ENCODE data around the gene MAST3. TPM values are rescaled to one million over a fixed set of nuclear protein-coding genes. Genes with fewer than 3 reads are reported as not detected.
"Not testable (repeated sequence)": the region's sequence is repeated elsewhere in the genome, so short reads cannot be mapped to it uniquely, and the experiment has no call there.

The MAST3 gene
- total RNA-seq, 1 donor from 2014 or later: 20.1 TPM

GRCh38 chr19:18152442-18152816, 54.9 kb downstream of the MAST3 start:
- intact Hi-C loops (cut with DNase I): no loop called here
- peak; percentile 85 for ATAC-seq
- DNase-seq (ENCODE audit: low spot score): peak; percentile 99

DNA sequence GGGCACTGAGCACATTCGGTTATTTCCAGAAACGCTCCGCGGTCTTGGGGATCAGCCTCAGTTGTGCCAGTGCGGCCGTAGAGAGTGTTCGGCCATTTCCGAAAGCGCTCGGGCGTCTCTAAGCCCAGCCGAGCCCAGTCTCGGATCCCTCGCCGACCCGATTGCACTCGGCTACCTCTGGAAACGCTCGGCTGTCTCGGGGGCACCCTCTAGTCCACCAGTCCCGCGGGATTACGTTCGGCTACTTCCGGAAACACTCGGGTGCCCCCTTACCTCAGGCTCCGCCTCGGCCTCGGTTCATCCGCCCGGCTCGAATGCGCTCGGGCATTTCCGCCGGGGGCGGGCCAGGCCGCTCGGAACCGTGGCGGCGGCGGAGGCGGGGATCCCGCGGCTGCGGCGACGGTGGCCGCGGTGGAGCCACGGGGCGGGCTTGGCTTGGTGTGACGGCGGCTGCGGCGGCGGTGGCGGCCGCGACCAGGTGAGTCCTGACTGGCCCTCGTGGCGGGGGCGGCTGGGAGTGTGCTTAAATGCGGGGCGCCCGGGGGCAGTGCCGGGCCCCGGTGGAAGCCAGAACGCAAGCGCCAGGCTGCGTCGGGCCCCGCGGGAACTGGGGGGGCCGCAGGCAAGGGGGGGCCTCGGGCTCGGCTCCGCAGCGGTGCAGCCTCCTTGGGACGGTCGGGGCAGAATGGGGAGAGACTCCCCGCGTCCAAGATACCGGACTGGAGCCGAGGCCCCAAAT, 55.4 kb downstream of the MAST3 start, which contains the start of gene PIK3R2:
Gene PIK3R2 (plus strand): TSS at position 347 of the 739 bp plus-strand sequence. CDS start 2,717 bp downstream, outside the sequence.
- intact Hi-C loops (cut with DNase I): no loop called here
- ATAC-seq: peak; percentile 92
- peak; percentile 100 for DNase-seq (ENCODE audit: low spot score)

DNA sequence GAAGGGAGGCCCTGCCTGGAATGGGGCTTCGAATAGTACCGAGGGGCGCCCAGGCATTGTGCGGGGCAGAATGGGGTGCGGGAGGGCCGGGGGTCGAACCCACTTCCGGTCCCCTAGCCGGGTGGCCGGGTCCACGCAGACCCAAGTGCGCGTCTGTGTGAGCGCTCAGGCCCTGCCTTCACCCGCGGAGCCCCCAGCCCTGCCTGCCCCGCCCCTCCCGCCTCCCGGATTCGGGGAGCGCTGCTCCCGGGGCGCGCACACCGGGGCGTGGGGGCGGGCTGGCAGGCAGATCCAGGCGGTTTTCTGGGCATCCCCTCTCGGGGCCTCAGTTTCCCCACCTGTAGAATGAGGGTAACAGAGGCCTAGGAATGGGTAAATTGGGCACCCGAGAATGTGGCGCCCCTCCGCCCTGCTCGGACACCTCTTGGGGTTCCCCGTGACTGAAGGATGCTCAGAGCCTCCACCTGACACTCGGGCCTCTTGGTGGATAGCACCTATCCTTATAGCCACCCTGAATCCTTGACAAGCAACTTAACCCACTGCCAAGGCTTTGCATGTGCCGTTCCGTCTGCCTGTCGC, 56.1 kb downstream of the MAST3 start:
- ATAC-seq: no peak
- peak; percentile 75 for DNase-seq (ENCODE audit: low spot score)

DNA sequence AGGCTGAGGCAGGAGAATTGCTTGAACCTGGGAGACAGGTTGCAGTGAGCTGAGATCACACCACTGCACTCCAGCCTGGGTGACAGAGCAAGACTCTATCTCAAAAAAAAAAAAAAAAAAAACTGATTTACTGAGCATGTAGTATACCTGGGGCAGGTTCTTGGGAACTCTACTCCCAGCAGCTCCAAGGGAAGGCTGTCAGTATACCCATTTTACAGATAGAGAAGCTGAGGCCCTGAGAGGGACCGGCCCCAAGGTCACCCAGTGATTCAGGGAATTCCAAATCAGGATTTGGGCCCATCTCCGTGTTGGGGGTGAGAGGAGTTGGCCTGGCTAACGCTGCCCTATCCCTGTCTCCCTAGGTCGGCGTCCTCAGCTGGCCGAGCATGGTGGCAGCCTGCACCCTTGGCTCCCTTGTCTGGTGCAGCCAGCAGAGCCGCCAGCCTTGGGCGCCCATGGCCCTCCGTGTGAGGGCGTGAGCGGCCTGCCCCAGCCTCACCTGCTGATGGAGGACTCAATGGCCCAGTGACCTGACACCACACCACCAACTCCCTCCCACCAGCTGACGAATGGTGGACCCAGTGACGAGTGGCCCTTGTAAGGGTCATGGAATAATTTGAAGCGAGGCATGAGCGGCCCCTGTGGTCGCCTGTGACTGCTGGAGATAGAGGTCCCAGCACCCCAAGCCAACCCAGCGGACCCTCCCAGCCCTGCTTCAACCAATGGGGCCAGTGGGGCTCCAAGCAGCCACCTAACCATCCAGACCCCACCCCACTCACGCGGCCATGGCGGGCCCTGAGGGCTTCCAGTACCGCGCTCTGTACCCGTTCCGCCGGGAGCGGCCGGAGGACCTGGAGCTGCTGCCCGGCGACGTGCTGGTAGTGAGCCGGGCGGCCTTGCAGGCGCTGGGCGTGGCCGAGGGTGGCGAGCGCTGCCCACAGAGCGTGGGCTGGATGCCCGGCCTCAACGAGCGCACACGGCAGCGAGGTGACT, 57.8 kb downstream of the MAST3 start:
- DNase-seq (ENCODE audit: low spot score) (no peak), ATAC-seq (no peak)
- intact Hi-C loops (cut with DNase I): no loop called here

More for the DNA sequence above, 56.1 kb downstream of the MAST3 start:
- intact Hi-C loops (cut with DNase I): no loop called here

- ATAC-seq (no peak), DNase-seq (ENCODE audit: low spot score) (no peak)
- intact Hi-C loops (cut with DNase I): no loop called here
These were observed 58.7 kb downstream of the MAST3 start for GRCh38 chr19:18156268-18156667.

DNA sequence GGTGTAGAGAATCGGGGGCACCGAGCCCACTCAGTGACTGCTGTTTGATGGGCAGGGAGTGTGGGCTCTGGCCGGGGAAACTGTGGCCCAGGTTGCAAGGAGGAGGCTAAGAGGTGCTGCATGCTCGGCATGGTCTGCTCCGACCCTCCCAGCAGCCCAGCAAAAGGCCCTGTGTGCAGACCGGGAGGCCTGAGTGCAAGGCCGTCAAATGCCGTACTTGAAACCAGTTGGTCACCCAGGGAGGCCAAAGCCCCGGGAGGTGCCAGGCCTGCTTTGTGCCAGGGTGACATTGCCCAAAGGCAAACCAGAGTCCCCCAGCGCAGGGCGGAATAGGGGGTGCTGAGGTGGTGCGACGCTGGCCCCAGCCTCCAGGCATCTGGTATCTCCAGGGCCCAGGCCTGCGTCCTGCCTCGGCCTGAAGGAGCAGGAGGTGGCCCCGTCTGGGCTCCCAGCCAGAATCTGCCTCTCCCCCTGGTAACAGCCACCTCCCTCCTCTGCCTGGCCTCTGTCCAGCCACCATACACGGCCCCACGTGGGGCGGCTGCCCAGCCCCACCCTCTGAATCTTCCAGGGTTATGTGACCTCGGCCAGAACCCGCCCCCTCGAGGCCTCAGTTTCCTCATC, 59.4 kb downstream of the MAST3 start:
- intact Hi-C loops (cut with DNase I): no loop called here
- peak; percentile 90 for DNase-seq (ENCODE audit: low spot score)
- peak; percentile 21 for ATAC-seq

- DNase-seq (ENCODE audit: low spot score) (no peak), ATAC-seq (no peak)
- intact Hi-C loops (cut with DNase I): no loop called here
These were observed 60.0 kb downstream of the MAST3 start for GRCh38 chr19:18157465-18158063.

DNA sequence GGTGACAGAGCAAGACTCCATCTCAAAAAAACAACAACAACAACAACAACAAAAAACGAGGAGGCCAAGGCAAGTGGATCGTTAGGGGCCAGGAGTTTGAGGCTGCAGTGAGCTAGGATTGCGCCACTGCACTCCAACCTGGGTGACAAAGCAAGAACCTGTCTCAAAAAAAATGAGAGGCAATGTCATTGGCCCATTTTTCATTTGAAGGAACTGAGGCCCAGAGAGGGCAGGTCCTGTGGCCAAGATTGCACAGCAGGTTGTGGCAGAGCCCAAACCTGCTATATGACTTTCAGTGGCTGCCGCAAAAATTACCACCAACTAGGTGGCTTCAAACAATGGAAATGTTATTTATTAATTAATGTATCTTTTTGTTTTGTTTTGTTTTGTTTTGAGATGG, 60.9 kb downstream of the MAST3 start:
- intact Hi-C loops (cut with DNase I): no loop called here
- ATAC-seq: no peak

GRCh38 chr19:18159059-18159616, 61.6 kb downstream of the MAST3 start:
- DNase-seq (ENCODE audit: low spot score); ATAC-seq; intact Hi-C loops (cut with DNase I): not testable (repeated sequence)

More for the DNA sequence above, 60.9 kb downstream of the MAST3 start:
- no peak for DNase-seq (ENCODE audit: low spot score)

- DNase-seq (ENCODE audit: low spot score) (no peak), ATAC-seq (no peak)
- intact Hi-C loops (cut with DNase I): loop anchor here (10.0 kb wide), 1 partner anchor 45 kb away; no protein-coding TSS in a partner anchor
These were observed 62.2 kb downstream of the MAST3 start for GRCh38 chr19:18159810-18160209.

- ATAC-seq: peak; percentile 2
- intact Hi-C loops (cut with DNase I): loop anchor here (10.0 kb wide), 1 partner anchor 46 kb away; no protein-coding TSS in a partner anchor
- no peak for DNase-seq (ENCODE audit: low spot score)
These were observed 63.0 kb downstream of the MAST3 start for GRCh38 chr19:18160493-18160970.

DNA sequence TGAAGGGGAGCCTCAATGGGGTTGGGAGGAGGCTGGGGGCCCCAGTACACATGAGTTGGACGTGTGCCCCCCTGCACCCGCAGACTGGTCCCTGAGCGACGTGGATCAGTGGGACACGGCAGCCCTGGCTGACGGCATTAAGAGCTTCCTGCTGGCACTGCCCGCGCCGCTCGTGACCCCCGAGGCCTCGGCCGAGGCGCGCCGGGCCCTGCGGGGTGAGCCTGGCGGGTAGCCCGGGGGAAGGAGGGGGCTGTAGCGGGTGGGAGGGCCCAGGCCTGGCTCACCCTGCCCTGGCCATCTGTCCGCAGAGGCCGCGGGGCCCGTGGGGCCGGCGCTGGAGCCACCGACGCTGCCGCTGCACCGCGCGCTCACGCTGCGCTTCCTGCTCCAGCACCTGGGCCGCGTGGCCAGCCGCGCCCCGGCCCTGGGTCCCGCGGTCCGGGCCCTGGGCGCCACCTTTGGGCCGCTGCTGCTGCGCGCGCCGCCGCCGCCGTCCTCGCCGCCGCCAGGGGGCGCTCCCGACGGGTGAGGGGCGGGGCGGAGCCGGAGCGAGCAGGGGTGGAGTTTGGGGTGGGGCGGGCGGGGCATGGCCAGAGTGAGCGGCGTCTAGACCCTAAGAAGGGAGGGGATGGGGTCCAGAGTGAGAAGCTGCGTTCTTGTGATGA, 63.5 kb downstream of the MAST3 start:
- peak; percentile 83 for DNase-seq (ENCODE audit: low spot score)
- ATAC-seq: peak; percentile 57
- intact Hi-C loops (cut with DNase I): loop anchor here (10.0 kb wide), 1 partner anchor 46 kb away; no protein-coding TSS in a partner anchor

- ATAC-seq: peak; percentile 21
- intact Hi-C loops (cut with DNase I): loop anchor here (10.0 kb wide), 1 partner anchor 47 kb away; no protein-coding TSS in a partner anchor
These were observed 64.0 kb downstream of the MAST3 start for GRCh38 chr19:18161636-18162002.

GRCh38 chr19:18164072-18164471, 66.5 kb downstream of the MAST3 start:
- DNase-seq (ENCODE audit: low spot score): no peak
- no peak for ATAC-seq
- intact Hi-C loops (cut with DNase I): loop anchor here (10.0 kb wide), 1 partner anchor 49 kb away; no protein-coding TSS in a partner anchor

More at GRCh38 chr19:18161636-18162002, 64.0 kb downstream of the MAST3 start:
- DNase-seq (ENCODE audit: low spot score): no peak

GRCh38 chr19:18165794-18166544, 68.4 kb downstream of the MAST3 start:
- DNase-seq (ENCODE audit: low spot score) (no peak), ATAC-seq (no peak)
- intact Hi-C loops (cut with DNase I): loop anchor here (10.0 kb wide), 1 partner anchor 51 kb away; no protein-coding TSS in a partner anchor

- intact Hi-C loops (cut with DNase I): loop anchor here (10.0 kb wide), 1 partner anchor 52 kb away; no protein-coding TSS in a partner anchor
- ATAC-seq (no peak), DNase-seq (ENCODE audit: low spot score) (no peak)
These were observed 69.4 kb downstream of the MAST3 start for GRCh38 chr19:18167011-18167410.
